Myocyte (in vitro differentiated cells): ENCODE results near the gene SCAP. TPM values are rescaled to one million over a fixed set of nuclear protein-coding genes. Genes with fewer than 3 reads are reported as not detected.

Experiments used
- DNase-seq: peaks from one replicate; pipeline ENCODE4 v3.0.0-alpha.2; 2012; ENCODE audit warnings: low read depth
- total RNA-seq: library from RNA; depleted of rRNA; stranded (reverse); fragments of >200 nt; gene quantifications from 2 replicates; pipeline ENCODE4 v1.2.3, GENCODE V29; 2014

Gene SCAP
- total RNA-seq, 1 donor from 2014 or later: 77.3 TPM

GRCh38 chr3:47414666-47415587, 60.8 kb downstream of the SCAP start:
- peak; percentile 55 for DNase-seq

GRCh38 chr3:47414161-47414564, 61.6 kb downstream of the SCAP start:
- DNase-seq: no peak

GRCh38 chr3:47413751-47414150, 62.0 kb downstream of the SCAP start:
- DNase-seq: no peak

- no peak for DNase-seq
Measured at GRCh38 chr3:47412842-47413520, 62.8 kb downstream of the SCAP start.

GRCh38 chr3:47412453-47412756, 63.3 kb downstream of the SCAP start:
- DNase-seq: no peak

- no peak for DNase-seq
Measured at GRCh38 chr3:47411696-47412452, 63.9 kb downstream of the SCAP start.

GRCh38 chr3:47410801-47411646, 64.7 kb downstream of the SCAP start:
- no peak for DNase-seq

GRCh38 chr3:47410417-47410720, 65.4 kb downstream of the SCAP start:
- no peak for DNase-seq

- no peak for DNase-seq
Measured at GRCh38 chr3:47409688-47410416, 65.9 kb downstream of the SCAP start.

- DNase-seq: no peak
Measured at GRCh38 chr3:47409284-47409683, 66.5 kb downstream of the SCAP start.

- DNase-seq: no peak
Measured at GRCh38 chr3:47408839-47409229, 66.9 kb downstream of the SCAP start.

GRCh38 chr3:47407896-47408838, 67.6 kb downstream of the SCAP start:
- no peak for DNase-seq

- no peak for DNase-seq
Measured at GRCh38 chr3:47407237-47407636, 68.5 kb downstream of the SCAP start.

GRCh38 chr3:47406762-47407149, 69.0 kb downstream of the SCAP start:
- no peak for DNase-seq

GRCh38 chr3:47405820-47406761, 69.7 kb downstream of the SCAP start:
- no peak for DNase-seq

GRCh38 chr3:47404955-47405790, 70.6 kb downstream of the SCAP start:
- DNase-seq: peak; percentile 83

GRCh38 chr3:47404431-47404876, 71.3 kb downstream of the SCAP start:
- DNase-seq: no peak
